ENCODE measurements around the gene PDGFB.
"Not testable (repeated sequence)": the region's sequence is repeated elsewhere in the genome, so short reads cannot be mapped to it uniquely, and the experiment has no call there.

Gene PDGFB

GRCh38 chr22:39223091-39223710 lies 21.6 kb downstream of the PDGFB start:
- no peak for DNase-seq

DNA sequence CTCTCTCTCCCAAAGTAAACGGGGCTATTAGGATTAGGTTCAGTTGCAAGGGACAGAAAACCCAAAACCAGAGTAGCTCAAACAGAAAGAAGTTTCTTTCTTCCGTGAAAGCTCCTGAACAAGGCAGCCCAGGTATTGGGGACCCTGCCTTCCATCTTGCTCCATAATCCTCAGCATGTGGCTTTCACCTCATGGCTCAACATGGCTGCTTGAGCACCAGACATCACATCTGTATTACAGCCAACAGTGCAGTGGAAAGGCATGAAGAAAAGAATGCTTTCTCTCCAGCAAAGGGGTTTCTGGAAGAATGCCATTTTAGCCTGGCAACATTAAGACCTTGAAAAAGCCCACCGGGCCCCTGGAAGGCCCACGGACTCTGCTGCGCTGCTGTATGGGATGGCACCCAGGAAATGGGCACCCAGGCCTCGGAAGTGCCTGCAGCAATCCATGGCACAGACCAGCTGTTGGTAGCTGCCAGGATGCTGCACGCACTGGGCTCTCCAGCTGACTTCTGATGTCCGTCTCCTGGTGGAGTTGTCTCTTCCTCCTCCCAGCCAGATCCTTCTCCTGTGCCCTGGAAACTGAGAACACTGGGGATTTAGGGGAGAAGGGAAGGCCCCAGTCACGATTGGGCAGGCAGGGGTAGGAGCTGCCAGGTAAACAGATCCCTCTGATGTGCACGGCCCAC lies 22.6 kb downstream of the PDGFB start:
- DNase-seq = no peak

DNA sequence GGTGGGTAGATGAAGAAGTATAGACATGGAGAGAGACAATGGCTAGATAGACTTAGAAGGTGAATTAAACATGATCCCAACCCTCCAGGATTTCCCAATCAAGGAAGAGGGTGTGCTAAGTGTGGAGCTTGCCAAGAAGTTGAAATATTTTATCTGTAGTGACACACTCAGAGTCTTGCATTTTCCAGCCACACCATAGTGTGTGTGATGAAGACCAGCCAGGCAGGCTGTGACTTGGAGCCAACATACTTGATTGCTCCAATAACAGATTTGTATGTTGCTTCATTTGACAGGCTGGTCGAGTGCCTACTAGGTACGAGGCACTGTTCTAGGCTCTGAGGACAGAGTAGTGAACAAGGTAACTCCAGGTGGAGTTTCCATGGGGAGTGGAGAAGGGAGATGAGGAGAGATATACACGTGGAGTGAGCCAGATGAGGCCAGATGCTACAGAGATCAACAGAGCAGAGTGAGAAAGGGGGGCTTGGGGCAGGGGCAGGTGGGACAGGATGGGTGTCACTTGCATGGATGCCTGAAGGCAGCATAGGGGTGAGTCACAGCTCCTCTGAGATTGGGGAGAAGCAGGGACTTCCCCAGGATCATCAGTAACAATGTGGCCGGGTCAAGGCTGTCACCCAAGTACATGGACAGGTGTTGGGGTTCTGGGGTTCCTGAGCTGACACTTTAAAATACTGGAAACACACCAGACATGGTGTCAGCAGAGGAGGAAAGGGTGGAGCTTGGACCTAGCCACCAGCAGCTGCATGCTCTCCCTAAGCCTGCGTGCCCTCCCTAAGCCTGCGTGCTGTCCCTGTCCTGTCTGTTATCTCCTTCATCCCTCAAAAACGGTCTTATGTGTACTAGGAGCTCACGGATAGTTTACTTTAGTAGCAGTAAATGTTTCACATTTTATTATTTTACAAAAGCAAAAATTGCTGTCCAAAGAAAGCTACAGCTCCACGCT lies 23.6 kb downstream of the PDGFB start:
- no peak for DNase-seq

GRCh38 chr22:39220450-39220849 lies 24.3 kb downstream of the PDGFB start:
- no peak for DNase-seq

- DNase-seq = no peak
These were observed 25.4 kb downstream of the PDGFB start for GRCh38 chr22:39219071-39220039.

GRCh38 chr22:39218432-39218831 lies 26.4 kb downstream of the PDGFB start:
- not testable (repeated sequence) for DNase-seq

- no peak for DNase-seq
These were observed 28.7 kb downstream of the PDGFB start for GRCh38 chr22:39216143-39216490.

- DNase-seq = no peak
These were observed 29.2 kb downstream of the PDGFB start for GRCh38 chr22:39215426-39216142.

DNA sequence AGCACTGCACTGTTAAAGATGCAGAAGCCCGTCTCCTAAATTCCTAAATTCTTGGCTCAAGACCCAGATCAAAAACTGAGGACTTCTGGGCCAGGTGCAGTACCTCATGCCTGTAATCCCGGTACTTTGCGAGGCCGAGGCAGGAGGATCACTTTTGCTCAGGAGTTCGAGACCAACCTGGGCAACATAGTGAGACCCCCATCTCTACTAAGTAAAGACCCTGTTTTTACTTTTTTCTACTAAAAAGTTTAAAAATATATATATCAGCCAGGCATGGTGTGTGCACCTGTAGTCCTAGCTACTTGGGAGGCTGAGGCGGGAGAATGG lies 29.7 kb downstream of the PDGFB start:
- DNase-seq = no peak

- no peak for DNase-seq
These were observed 30.3 kb downstream of the PDGFB start for GRCh38 chr22:39214383-39215069.

DNA sequence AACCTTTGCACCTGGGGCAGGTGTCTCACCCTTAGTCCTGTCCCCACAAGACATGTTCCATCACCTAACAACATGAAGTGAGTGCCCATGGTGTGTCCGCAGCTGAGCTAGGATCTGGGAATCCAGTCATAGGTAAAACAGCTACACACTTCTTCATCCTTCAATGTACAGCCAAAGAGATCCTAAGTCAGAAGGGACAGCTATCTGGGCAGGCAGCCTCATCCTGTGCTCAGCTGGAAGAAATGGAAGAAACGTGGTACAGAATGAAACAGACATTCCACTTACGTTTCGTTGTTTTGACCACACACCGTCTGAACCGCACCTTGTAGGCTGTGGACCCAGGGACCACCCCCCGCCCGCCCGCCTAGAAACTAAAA lies 30.8 kb downstream of the PDGFB start:
- DNase-seq = no peak

DNA sequence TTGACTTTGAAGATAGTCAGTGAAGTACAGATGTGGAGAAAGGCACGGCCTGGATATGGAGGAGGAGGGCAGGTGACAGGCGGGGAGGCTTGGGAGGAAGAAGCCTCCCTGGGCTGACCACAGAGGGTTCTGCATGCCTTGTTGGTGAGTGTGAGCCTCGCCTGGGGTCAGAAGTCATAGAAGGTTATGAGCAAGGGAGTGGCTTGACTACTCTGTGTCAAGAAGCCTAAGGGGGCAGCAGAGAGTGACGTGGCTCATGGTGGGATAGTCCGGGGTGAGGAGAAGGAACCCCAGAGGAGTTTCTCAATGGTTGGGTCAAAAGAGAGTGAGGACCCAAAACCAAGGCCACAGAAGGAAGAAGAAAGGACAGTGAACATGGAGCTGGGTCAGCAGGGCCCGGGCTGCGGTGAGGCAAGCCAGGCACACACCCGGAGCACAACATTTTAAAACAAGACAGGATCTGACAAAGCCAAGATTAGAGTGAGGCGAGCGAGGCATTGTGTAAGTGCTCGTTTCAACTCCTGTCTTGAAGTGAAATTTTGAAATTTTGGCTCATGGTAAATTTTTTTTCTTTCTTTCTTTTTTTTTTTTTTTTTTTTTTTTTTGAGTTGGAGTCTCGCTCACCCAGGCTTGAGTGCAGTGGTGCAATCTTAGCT lies 31.9 kb downstream of the PDGFB start:
- DNase-seq = no peak

DNA sequence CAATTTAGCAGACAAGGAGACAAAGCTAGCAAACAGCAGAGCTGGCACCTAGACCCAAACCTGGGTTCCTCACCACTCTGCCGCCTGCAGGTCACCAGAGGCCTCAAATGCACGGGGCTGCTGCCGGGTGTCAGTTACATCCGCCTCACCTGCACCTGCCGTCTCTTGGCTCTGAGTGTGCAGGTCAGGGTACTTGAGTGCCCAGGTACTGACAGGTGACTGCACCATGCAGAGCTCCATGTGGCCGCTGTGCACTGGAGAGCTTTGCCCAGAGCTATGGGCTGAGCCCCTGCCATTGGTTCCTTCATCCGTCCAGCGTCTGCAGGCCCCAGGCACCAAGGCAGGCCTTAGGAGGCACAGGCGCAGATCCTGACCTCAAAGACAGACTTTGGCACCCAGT lies 35.0 kb downstream of the PDGFB start:
- DNase-seq = no peak

DNA sequence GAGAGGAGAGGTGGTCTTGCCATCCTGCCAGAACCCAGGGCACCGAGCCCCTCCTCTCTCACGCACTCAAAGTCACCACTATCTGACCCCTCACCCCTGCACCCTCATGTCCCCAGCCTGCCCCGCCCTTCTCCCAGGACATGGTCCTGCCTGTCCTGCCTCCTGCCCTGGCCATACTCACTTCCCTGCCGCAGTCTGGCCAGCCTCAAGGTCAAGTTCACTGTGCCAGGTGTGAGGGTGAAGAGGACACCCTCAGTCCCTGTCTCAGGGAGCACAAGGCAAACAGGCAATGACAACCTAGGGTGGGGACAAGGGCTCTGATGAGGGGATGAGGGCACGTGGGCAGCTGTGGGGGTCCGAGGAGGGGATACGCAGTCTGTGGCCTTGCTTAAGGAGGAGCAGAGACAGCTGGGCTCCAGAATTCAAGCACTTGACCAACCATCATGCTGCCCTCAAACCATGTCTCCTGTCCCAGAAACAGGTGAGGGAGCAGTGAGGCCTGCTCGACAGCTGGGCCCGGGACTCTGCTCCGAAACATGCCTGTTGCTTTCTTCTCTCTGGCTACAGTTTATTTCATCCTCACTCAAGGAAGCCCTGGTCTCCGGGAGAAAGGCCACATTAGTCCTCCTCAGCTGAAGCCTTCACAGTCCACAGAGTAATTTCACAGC lies 36.6 kb downstream of the PDGFB start:
- DNase-seq = no peak

DNA sequence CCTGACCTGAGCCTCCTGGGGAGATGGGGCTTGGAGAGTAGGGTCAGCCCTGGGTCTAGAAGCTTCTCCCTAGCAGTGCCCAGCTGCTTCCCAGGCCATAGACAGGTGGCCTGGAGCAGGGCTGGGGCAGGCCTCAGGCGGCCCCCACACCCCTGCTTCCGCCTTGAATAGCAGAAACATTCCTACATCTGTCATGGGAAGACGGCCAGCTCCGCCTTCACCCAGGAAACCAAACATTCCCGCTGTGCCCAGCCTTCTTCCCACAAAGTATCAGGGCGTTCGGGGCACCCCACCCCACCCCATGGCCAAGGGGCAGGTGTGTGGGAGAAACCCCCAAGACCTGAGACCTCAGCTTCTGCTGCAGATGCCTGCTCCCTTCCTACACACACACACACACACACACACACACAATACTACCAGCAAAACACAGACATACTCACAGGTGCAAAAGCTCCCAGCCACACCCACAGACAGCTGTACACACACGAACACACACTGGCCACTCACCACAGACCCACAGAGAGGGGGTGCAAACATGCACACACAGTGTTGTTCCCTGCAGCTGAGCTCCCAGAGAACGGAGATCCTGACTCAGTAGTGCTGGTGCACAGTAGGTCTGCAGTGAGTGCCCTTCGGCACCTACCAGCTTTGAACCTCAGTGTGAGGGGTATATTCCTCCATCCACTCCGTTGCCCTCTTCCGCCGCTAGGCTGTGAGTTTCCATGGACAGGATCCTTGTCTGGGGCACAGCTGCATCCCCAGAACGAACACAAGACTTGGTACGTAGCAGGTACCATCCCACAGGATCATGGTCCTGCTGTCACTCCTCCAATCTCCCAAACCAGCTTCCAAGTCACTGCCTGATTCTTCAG lies 37.4 kb downstream of the PDGFB start:
- no peak for DNase-seq

DNA sequence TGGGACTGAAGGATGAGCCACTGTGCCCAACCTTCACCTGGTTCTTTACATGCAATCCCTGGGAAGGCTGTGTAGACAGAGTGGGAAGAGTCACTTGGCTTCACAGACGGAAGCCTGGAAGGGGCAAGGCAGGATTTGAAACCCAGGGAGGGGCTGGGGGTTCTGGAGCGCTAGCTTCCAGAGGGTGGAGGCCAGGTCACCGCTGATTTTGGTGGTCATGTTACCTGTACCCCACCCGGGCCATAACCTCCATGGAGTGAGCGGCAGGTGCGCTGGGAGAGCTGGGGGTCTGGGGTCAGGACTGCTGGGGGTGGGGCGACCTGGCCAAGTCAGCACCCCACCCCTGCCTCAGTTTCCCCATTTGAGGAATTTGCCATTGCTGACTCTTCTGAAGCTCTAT lies 38.3 kb downstream of the PDGFB start:
- DNase-seq = no peak

GRCh38 chr22:39205344-39206021 lies 39.3 kb downstream of the PDGFB start:
- DNase-seq = peak; percentile 14 to 19

DNA sequence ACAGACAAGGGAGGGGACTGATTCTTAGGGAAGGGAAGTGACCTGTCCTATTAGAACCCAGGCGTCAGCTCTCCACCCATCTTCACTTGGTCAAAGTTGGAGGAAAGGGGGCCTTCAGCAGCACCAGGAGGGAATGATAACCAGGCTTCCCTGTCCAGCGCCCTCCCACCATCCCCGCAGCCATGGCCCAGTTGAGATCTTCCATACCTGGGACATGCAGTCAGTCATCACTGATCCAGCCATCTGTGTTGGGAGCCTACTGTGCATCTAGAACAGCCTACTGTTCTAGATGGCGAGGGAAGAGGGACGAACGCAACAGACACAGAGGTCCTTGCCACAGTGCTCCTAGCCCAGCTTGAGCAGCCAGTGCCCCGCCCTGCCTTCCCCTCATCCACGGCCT lies 40.6 kb downstream of the PDGFB start:
- no peak for DNase-seq

- DNase-seq = no peak
These were observed 47.2 kb downstream of the PDGFB start for GRCh38 chr22:39197578-39197977.
